PC-9 (cell line): Measurements from ENCODE around the gene C20orf144. TPM values are rescaled to one million over a fixed set of nuclear protein-coding genes. Genes with fewer than 3 reads are reported as not detected.

Experiments
- BruUV-seq: library from RNA; stranded (reverse); fragments of 400-500 nt; replicated peaks from 2 replicates; lab custom pipeline; 2021; lab: Mats Ljungman, UMichigan
- CTCF ChIA-PET: fragments of 300-600 bp; sonication (Branson Sonifier 250); formaldehyde crosslinking; loops from one replicate; lab custom pipeline; 2022; ENCODE audit warnings: antibody characterized with exemption; lab: Charles Lee
- POLR2A ChIA-PET: fragments of 300-600 bp; sonication (Branson Sonifier 250); formaldehyde crosslinking; loops from one replicate; lab custom pipeline; 2022; ENCODE audit warnings: antibody characterized with exemption; ENCODE audit not compliant: unreplicated experiment; lab: Charles Lee
- DNase-seq, 2 experiments: peaks; one replicate each; pipeline versions ENCODE4 v3.0.0 to v3.0.0-alpha.2; 2015 to 2022; ENCODE audit warnings: mixed read lengths in 1 of 2
- H2AFZ ChIP-seq: fragments of 200-600 bp; sonication (generic); 2 replicates; pipeline ENCODE4 v1.8.1; 2017; ENCODE audit warnings: antibody characterized with exemption
- H3F3A ChIP-seq: fragments of 200-600 bp; sonication (generic); 2 replicates; pipeline ENCODE4 v1.8.1; 2017; ENCODE audit warnings: antibody characterized with exemption, mild to moderate bottlenecking, low read depth; ENCODE audit not compliant: insufficient read depth
- H3K27ac ChIP-seq: fragments of 200-600 bp; sonication (generic); 2 replicates; pipeline ENCODE4 v1.6.1; 2016; ENCODE audit warnings: mixed run types
- H3K27me3 ChIP-seq: fragments of 200-600 bp; sonication (generic); 2 replicates; pipeline ENCODE4 v1.6.1; 2016; ENCODE audit warnings: low read depth, mixed run types; ENCODE audit not compliant: insufficient read depth
- H3K36me3 ChIP-seq: fragments of 200-600 bp; sonication (generic); 2 replicates; pipeline ENCODE4 v1.6.1; 2016; ENCODE audit warnings: low read depth, mixed run types
- H3K4me1 ChIP-seq: fragments of 200-600 bp; sonication (generic); replicated peaks from 2 replicates; pipeline ENCODE4 v1.6.1; 2016; ENCODE audit warnings: mixed run types; ENCODE audit not compliant: insufficient read depth
- H3K4me2 ChIP-seq: fragments of 200-600 bp; sonication (generic); 2 replicates; pipeline ENCODE4 v1.6.1; 2017; ENCODE audit warnings: mixed run types
- H3K4me3 ChIP-seq: fragments of 200-600 bp; sonication (generic); 2 replicates; pipeline ENCODE4 v1.6.1; 2016; ENCODE audit warnings: mixed run types
- H3K79me2 ChIP-seq: fragments of 200-600 bp; sonication (generic); 2 replicates; pipeline ENCODE4 v1.6.1; 2017; ENCODE audit warnings: low read depth, mixed run types
- H3K9me2 ChIP-seq: fragments of 200-600 bp; sonication (generic); 2 replicates; pipeline ENCODE4 v1.8.1; 2017; ENCODE audit warnings: mild to moderate bottlenecking; ENCODE audit not compliant: insufficient read depth
- H3K9me3 ChIP-seq: fragments of 200-600 bp; sonication (generic); 2 replicates; pipeline ENCODE4 v1.8.1; 2016; ENCODE audit warnings: low read depth; ENCODE audit not compliant: insufficient read depth
- H4K20me1 ChIP-seq: fragments of 200-600 bp; sonication (generic); 2 replicates; pipeline ENCODE4 v1.8.1; 2017; ENCODE audit not compliant: insufficient read depth
- EZH2 ChIP-seq: fragments of 200-600 bp; sonication (generic); IDR thresholded peaks from 2 replicates; pipeline ENCODE4 v1.8.0; 2017; ENCODE audit warnings: antibody characterized with exemption, low read depth
- intact Hi-C: fragments of 100-400 bp; cut with micrococcal nuclease; formaldehyde crosslinking; loops from one replicate; pipeline ENCODE4 v1.10.0; 2022; ENCODE audit not compliant: unreplicated experiment
- total RNA-seq: library from RNA; stranded (reverse); gene quantifications from 2 replicates; pipeline ENCODE4 v1.2.3, GENCODE V29; 2021
- TF ChIP-seq, protein P1 (sequence below): fragments of 200-600 bp; sonication (generic); conservative IDR thresholded peaks from 2 replicates; pipeline ENCODE4 v1.6.1; 2017; ENCODE audit warnings: mixed run types, antibody characterized with exemption, mild to moderate bottlenecking, moderate library complexity

Gene C20orf144
- total RNA-seq, 1 experiment from 2014 or later, result 0.20 TPM

DNA sequence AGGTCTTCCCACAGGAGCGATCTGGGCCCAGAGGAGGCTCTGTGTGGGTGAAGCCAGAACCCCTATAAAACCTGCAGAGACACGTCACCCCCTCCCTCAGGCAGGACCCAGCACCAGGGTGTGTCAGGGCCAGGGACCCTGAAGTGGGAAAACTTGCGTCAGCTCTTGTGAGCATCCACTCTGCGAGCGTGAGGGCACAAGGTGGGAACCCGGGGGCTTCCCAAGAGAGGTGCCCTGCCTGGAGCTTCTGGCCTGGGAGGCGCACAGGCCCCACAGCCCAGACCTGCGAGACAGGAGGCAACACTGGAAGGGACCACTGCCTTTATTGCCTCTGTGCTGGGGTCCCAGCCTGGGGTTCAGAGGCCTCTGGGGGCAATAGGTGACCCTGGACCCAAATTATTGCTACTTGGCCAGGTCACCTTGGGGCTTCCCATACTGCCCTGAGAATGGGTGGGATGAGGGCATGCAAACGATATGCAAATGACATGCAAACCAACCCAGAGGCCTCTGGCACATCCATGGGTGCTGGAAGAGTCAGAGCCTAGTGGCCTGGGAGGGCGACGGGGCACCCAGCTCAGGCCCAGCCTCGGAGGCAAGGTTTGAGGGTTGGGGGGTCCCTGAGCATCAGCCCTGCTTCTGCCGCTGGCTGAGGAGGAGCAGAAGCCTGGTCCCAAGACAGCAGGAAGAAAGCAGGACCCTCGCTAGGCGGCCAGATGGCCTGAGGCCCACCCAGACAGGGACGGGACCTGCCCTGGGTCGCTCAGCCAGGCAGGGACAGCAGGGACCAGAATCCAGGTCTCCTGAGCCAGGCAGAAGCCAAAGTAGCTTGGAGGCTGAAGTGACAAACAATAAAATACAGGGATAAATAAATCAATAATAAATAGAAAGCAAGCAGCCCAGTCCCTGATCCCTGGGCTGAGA, 5.1 kb upstream of the C20orf144 start:
- POLR2A ChIA-PET, result no interaction called here
- H3K27me3 ChIP-seq, result no peaks in the 10 kb centered on the region
- no peak overlapping the region for H2AFZ ChIP-seq
- no peaks in the 10 kb centered on the region for H3K9me3 ChIP-seq
- TF ChIP-seq, protein P1, sequence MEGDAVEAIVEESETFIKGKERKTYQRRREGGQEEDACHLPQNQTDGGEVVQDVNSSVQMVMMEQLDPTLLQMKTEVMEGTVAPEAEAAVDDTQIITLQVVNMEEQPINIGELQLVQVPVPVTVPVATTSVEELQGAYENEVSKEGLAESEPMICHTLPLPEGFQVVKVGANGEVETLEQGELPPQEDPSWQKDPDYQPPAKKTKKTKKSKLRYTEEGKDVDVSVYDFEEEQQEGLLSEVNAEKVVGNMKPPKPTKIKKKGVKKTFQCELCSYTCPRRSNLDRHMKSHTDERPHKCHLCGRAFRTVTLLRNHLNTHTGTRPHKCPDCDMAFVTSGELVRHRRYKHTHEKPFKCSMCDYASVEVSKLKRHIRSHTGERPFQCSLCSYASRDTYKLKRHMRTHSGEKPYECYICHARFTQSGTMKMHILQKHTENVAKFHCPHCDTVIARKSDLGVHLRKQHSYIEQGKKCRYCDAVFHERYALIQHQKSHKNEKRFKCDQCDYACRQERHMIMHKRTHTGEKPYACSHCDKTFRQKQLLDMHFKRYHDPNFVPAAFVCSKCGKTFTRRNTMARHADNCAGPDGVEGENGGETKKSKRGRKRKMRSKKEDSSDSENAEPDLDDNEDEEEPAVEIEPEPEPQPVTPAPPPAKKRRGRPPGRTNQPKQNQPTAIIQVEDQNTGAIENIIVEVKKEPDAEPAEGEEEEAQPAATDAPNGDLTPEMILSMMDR, result no peak
- no peak for TF ChIP-seq EZH2
- H4K20me1 ChIP-seq, result no peaks in the 10 kb centered on the region
- DNase-seq, result no peak
- BruUV-seq, result no TSS peak
- no peaks in the 10 kb centered on the region for H3K9me2 ChIP-seq
- H3K27ac ChIP-seq, result no peak overlapping the region
- H3K4me1 ChIP-seq, result peaks cover 27% of the 10 kb centered on the region
- intact Hi-C loops, result no loop called here
- peaks cover 21% of the 10 kb centered on the region; the same call in 1 of the 2 replicates for H3F3A ChIP-seq
- H3K36me3 ChIP-seq, result no peaks in the 10 kb centered on the region
- CTCF ChIA-PET, result no interaction called here
- no peak overlapping the region for H3K4me3 ChIP-seq
- H3K79me2 ChIP-seq, result no peaks in the 10 kb centered on the region; the same call in 1 of the 2 replicates
- H3K4me2 ChIP-seq, result no peak overlapping the region

DNA sequence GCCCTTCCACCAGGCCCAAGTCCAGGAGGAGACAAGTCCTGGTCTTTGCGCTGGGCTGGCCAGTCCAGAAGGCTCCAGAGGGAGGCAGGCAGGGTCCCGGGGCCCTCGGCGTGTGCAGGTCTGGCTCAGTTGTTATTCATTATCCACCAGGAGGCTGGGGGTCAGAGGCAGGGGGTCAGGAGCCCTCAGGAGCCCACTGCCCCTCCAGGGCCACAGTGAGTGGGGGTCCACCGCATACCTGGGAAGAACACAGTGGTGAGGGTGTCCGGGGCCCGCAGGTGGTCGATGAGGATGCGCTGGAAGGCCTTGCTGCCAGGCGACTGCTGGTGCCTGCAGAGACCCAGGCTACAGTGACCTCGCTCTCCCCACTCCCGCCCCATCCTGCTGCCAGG, 4.4 kb upstream of the C20orf144 start:
- Histone ChIP-seq H3F3A (peaks cover 19% of the 10 kb centered on the region; the same call in 1 of the 2 replicates), H2AFZ (no peak overlapping the region), H3K4me1 (peaks cover 29% of the 10 kb centered on the region), H3K79me2 (no peaks in the 10 kb centered on the region; the same call in 1 of the 2 replicates), H4K20me1 (no peaks in the 10 kb centered on the region), H3K9me3 (no peaks in the 10 kb centered on the region), H3K4me3 (no peak overlapping the region), H3K36me3 (no peaks in the 10 kb centered on the region), H3K4me2 (no peak overlapping the region), H3K27me3 (no peaks in the 10 kb centered on the region), H3K9me2 (no peaks in the 10 kb centered on the region), H3K27ac (no peak overlapping the region)
- intact Hi-C loops, result no loop called here
- CTCF ChIA-PET, result no interaction called here
- DNase-seq, result no peak
- TF ChIP-seq, protein P1, result no peak
- TF ChIP-seq EZH2, result no peak
- POLR2A ChIA-PET, result no interaction called here
- BruUV-seq, result no TSS peak

DNA sequence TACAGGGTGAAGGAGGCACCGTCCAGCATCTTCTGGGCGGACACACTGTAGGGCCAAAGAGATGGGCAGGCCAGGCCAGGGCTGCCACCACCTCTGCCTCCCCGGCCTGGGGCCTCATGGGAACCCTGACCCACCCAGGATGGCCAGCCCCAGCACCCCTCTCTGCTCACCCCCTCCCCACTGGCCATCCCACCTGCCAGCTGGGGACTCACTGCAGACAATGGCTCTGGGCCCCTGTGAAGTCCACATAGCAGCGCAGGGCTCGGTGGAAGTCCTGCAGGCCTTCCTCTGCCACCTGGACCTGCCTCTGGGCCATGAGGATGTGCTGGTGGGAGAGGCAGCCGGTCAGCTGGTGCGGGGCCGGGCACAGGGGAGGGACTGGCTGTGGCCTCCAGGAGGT, 3.6 kb upstream of the C20orf144 start:
- Histone ChIP-seq H3K79me2 (no peaks in the 10 kb centered on the region; the same call in 1 of the 2 replicates), H3K27me3 (no peaks in the 10 kb centered on the region), H3K9me3 (no peaks in the 10 kb centered on the region), H3K36me3 (no peaks in the 10 kb centered on the region), H3F3A (peaks cover 16% of the 10 kb centered on the region; the same call in 1 of the 2 replicates), H3K4me1 (peaks cover 27% of the 10 kb centered on the region), H3K4me3 (no peak overlapping the region), H3K27ac (no peak overlapping the region), H2AFZ (no peak overlapping the region), H3K9me2 (no peaks in the 10 kb centered on the region), H3K4me2 (no peak overlapping the region), H4K20me1 (no peaks in the 10 kb centered on the region)
- no peak for DNase-seq
- BruUV-seq, result no TSS peak
- TF ChIP-seq EZH2, result no peak
- TF ChIP-seq, protein P1, result no peak
- intact Hi-C loops, result no loop called here
- POLR2A ChIA-PET, result no interaction called here
- CTCF ChIA-PET, result interaction anchor here (0.6 kb wide), 1 partner anchor 257 kb away, joined by 4 read pairs; the partner anchor contains the start of gene CDK5RAP1
